Measurements from ENCODE around the gene ZDHHC14. TPM values are rescaled to one million over a fixed set of nuclear protein-coding genes. Genes with fewer than 3 reads are reported as not detected.

Gene ZDHHC14
- total RNA-seq, 1 experiment from 2014 or later, result 3.2 TPM

DNA sequence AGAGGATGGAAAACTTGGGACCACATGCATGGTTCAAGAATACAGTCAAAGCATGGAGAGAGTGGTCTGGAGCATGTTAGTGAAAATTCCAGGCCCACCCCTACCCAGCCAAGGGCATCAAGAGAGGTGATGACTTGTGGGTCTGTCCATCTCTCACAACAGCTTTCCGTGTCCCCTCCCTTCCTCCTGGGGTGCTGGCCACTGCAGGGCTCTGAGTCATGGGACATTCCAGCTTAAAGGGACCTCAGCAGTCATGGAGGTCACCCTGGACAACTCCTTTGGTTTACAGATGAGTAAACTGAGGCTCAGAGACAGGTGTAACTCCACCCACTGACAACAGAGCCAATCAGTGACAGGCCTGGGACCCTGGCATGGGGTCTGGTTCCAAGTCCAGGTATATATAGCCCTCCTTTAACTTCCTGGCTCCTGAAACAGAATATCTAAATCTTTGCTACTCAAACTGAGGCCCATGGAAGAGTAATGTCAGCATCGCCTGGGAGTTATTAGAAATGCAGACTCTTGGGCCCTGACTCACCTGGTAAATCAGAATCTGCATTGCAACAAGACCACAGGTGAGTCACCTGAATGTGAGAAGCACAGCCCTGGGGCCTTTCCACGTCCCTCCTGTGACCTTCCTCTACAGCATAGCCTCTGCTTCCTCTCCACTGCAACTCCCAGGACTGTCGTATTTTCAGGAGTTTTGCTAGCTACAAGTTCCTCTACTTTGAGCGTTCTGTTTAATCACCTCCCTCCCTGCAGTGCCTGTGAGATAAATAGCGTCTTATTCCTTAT is 170.2 kb downstream of the ZDHHC14 start:
- intact Hi-C loops (cut with micrococcal nuclease; ENCODE audit: unreplicated experiment), result no loop called here
- ChIA-PET POLR2A (ENCODE audit: low non-redundant PET) (no interaction called here), CTCF (no interaction called here)
- Histone ChIP-seq H3K27ac (ENCODE audit: low read depth, low read length, poor library complexity, severe bottlenecking) (no peak overlapping the region), H3K4me1 (ENCODE audit: insufficient read depth, low read length, poor library complexity, severe bottlenecking) (peaks cover 2% of the 10 kb centered on the region), H3K4me3 (ENCODE audit: low read depth, low read length, poor library complexity, severe bottlenecking) (no peak overlapping the region), H3K27me3 (replicated peaks; ENCODE audit: insufficient read depth, low read depth, low read length, poor library complexity) (no peaks in the 10 kb centered on the region), H3K9me3 (ENCODE audit: low read depth, low read length, poor library complexity, severe bottlenecking) (no peaks in the 10 kb centered on the region), H3K36me3 (ENCODE audit: insufficient read depth, low read length, poor library complexity, severe bottlenecking) (no peaks in the 10 kb centered on the region)
- no TSS peak for BruUV-seq (replicated peaks)
- no peak for DNase-seq (ENCODE audit: low spot score)
- TF ChIP-seq EZH2 (IDR thresholded peaks at IDR 0.05; ENCODE audit: borderline replicate concordance, low read depth, low read length, poor library complexity, severe bottlenecking), result no peak
- TF ChIP-seq, protein P1, sequence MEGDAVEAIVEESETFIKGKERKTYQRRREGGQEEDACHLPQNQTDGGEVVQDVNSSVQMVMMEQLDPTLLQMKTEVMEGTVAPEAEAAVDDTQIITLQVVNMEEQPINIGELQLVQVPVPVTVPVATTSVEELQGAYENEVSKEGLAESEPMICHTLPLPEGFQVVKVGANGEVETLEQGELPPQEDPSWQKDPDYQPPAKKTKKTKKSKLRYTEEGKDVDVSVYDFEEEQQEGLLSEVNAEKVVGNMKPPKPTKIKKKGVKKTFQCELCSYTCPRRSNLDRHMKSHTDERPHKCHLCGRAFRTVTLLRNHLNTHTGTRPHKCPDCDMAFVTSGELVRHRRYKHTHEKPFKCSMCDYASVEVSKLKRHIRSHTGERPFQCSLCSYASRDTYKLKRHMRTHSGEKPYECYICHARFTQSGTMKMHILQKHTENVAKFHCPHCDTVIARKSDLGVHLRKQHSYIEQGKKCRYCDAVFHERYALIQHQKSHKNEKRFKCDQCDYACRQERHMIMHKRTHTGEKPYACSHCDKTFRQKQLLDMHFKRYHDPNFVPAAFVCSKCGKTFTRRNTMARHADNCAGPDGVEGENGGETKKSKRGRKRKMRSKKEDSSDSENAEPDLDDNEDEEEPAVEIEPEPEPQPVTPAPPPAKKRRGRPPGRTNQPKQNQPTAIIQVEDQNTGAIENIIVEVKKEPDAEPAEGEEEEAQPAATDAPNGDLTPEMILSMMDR (conservative IDR thresholded peaks at IDR 0.05; ENCODE audit: low read depth, low read length), result no peak

DNA sequence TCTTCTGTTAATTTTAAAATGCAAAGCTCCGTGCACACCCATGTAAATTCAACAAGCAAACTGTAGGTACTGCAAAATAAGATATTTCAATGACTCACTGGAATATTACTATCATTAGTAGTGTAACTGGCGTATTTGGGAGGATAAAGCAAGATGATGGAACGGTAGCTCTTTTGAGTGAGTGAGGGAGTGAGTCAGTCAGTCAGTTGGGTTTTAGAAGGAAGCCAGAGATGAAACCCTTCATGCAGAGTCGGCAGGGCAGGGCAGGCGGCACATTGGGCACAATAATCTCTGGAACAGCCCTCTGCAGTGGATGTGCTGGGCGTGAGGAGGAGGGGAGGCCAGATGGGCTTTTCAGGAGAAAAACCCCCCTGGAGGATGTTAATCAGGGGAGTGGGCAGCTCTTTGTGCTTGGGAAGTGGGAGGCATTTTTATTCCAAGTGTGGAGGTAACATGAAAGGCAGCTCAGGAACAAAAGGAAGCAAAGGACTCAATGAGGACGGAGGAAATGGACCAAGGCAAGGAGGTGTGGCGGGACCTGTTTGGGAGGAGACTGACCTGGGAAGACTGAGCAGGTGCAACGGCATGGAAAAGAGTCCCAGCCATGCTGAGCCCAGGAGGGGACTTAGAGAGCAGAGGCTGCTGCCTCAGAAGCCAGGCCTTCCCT is 171.2 kb downstream of the ZDHHC14 start:
- no peak overlapping the region for H3K4me3 ChIP-seq (ENCODE audit: low read depth, low read length, poor library complexity, severe bottlenecking)
- no peak for DNase-seq (ENCODE audit: low spot score)
- H3K27me3 ChIP-seq (replicated peaks; ENCODE audit: insufficient read depth, low read depth, low read length, poor library complexity), result no peaks in the 10 kb centered on the region
- intact Hi-C loops (cut with micrococcal nuclease; ENCODE audit: unreplicated experiment), result no loop called here
- no peak overlapping the region for H3K27ac ChIP-seq (ENCODE audit: low read depth, low read length, poor library complexity, severe bottlenecking)
- ChIA-PET POLR2A (ENCODE audit: low non-redundant PET) (no interaction called here), CTCF (no interaction called here)
- H3K9me3 ChIP-seq (ENCODE audit: low read depth, low read length, poor library complexity, severe bottlenecking), result no peaks in the 10 kb centered on the region
- H3K4me1 ChIP-seq (ENCODE audit: insufficient read depth, low read length, poor library complexity, severe bottlenecking), result no peaks in the 10 kb centered on the region
- BruUV-seq (replicated peaks), result no TSS peak
- no peaks in the 10 kb centered on the region for H3K36me3 ChIP-seq (ENCODE audit: insufficient read depth, low read length, poor library complexity, severe bottlenecking)
- TF ChIP-seq, protein P1 (conservative IDR thresholded peaks at IDR 0.05; ENCODE audit: low read depth, low read length), result no peak
- TF ChIP-seq EZH2 (IDR thresholded peaks at IDR 0.05; ENCODE audit: borderline replicate concordance, low read depth, low read length, poor library complexity, severe bottlenecking), result no peak

DNA sequence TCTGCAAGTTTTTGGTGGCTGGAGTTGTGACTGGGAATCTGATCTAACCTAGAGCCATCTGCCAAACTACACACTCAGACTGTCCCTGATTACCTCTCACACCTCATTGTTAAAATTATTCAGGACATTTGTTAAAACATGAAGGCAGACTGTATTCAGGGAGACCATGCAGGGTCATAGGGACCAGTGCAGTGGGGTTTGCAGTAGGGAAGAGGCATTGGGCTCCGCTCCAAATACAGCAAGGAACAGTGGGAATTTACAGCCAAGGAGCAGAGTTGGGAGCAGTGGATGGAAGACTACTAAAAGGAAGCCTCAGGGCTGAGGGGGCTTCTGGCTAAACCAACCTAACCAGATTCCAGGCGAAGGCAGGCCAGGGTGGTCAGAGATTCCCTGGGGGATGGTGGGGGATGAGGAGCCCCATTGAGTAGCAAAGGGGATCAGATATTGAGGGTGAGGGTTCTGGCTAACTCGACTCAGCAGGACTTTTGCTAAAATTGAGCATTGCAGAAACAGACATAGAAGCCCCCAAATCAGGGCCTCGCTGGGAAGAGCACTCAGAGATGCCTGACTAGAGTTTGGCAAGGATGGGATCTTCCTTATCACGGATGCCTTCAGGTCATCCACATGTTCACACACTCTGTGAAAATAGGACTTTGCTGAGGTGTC is 172.0 kb downstream of the ZDHHC14 start:
- no peak for DNase-seq (ENCODE audit: low spot score)
- no peaks in the 10 kb centered on the region for H3K4me1 ChIP-seq (ENCODE audit: insufficient read depth, low read length, poor library complexity, severe bottlenecking)
- H3K27me3 ChIP-seq (replicated peaks; ENCODE audit: insufficient read depth, low read depth, low read length, poor library complexity), result no peaks in the 10 kb centered on the region
- no TSS peak for BruUV-seq (replicated peaks)
- no peaks in the 10 kb centered on the region for H3K36me3 ChIP-seq (ENCODE audit: insufficient read depth, low read length, poor library complexity, severe bottlenecking)
- H3K27ac ChIP-seq (ENCODE audit: low read depth, low read length, poor library complexity, severe bottlenecking), result no peak overlapping the region
- H3K4me3 ChIP-seq (ENCODE audit: low read depth, low read length, poor library complexity, severe bottlenecking), result no peak overlapping the region
- intact Hi-C loops (cut with micrococcal nuclease; ENCODE audit: unreplicated experiment), result no loop called here
- POLR2A ChIA-PET (ENCODE audit: low non-redundant PET), result no interaction called here
- CTCF ChIA-PET, result no interaction called here
- TF ChIP-seq EZH2 (IDR thresholded peaks at IDR 0.05; ENCODE audit: borderline replicate concordance, low read depth, low read length, poor library complexity, severe bottlenecking), result no peak
- TF ChIP-seq, protein P1 (conservative IDR thresholded peaks at IDR 0.05; ENCODE audit: low read depth, low read length), result no peak
- no peaks in the 10 kb centered on the region for H3K9me3 ChIP-seq (ENCODE audit: low read depth, low read length, poor library complexity, severe bottlenecking)

Data from A673 (cell line).